GM19023 (cell line): ENCODE data around the gene SPINT1.

ENCODE experiments used
- ATAC-seq: cut with Tn5 transposase; IDR thresholded peaks from one replicate; pipeline ENCODE4 v1.9.1; 2021; ENCODE audit warnings: mild to moderate bottlenecking, moderate library complexity; ENCODE audit not compliant: unreplicated experiment

SPINT1 gene

GRCh38 chr15:40891810-40892446, 48.1 kb downstream of the SPINT1 start:
- ATAC-seq: no peak

- no peak for ATAC-seq
Observed at GRCh38 chr15:40892447-40893012, 48.7 kb downstream of the SPINT1 start.

GRCh38 chr15:40893019-40893670, 49.3 kb downstream of the SPINT1 start:
- ATAC-seq: no peak

GRCh38 chr15:40893733-40894680, 50.2 kb downstream of the SPINT1 start, which contains the start of gene VPS18:
TSS of gene VPS18 (plus strand) at chr15:40894450. CDS start at chr15:40894769, 319 bp downstream.
- peak; percentile 94 for ATAC-seq

GRCh38 chr15:40894681-40895448, 51.0 kb downstream of the SPINT1 start:
- ATAC-seq: peak; percentile 35

GRCh38 chr15:40899536-40900207, 55.8 kb downstream of the SPINT1 start:
- ATAC-seq: no peak

GRCh38 chr15:40900256-40901052, 56.6 kb downstream of the SPINT1 start:
- no peak for ATAC-seq

- ATAC-seq: no peak
Observed at GRCh38 chr15:40901053-40901443, 57.2 kb downstream of the SPINT1 start.

GRCh38 chr15:40902605-40903561, 59.0 kb downstream of the SPINT1 start:
- ATAC-seq: no peak

GRCh38 chr15:40904552-40905201, 60.8 kb downstream of the SPINT1 start:
- no peak for ATAC-seq

- peak; percentile 71 for ATAC-seq
Observed at GRCh38 chr15:40906091-40906990, 62.5 kb downstream of the SPINT1 start.

GRCh38 chr15:40906991-40907802, 63.3 kb downstream of the SPINT1 start:
- no peak for ATAC-seq
